ENCODE results near the gene TAPT1.
"Not testable (repeated sequence)": the region's sequence is repeated elsewhere in the genome, so short reads cannot be mapped to it uniquely, and the experiment has no call there.

TAPT1 gene

GRCh38 chr4:16225863-16226815, at the start of gene TAPT1:
TAPT1 (minus strand) TSS chr4:16226471; CDS start chr4:16226457, 14 bp downstream.
- DNase-seq (ENCODE audit: low read depth in 1 of 2, low spot score in 1 of 2), result peak; percentile 26 to 71

GRCh38 chr4:16271411-16271810, 45.1 kb upstream of the TAPT1 start:
- no peak for DNase-seq (ENCODE audit: low read depth in 1 of 2, low spot score in 1 of 2)

GRCh38 chr4:16270454-16271328, 44.4 kb upstream of the TAPT1 start:
- DNase-seq (ENCODE audit: low read depth in 1 of 2, low spot score in 1 of 2), result no peak

GRCh38 chr4:16269742-16270453, 43.6 kb upstream of the TAPT1 start:
- not testable (repeated sequence) for DNase-seq (ENCODE audit: low read depth in 1 of 2, low spot score in 1 of 2)

GRCh38 chr4:16269240-16269639, 43.0 kb upstream of the TAPT1 start:
- DNase-seq (ENCODE audit: low read depth in 1 of 2, low spot score in 1 of 2), result no peak

GRCh38 chr4:16268290-16268689, 42.0 kb upstream of the TAPT1 start:
- no peak for DNase-seq (ENCODE audit: low read depth in 1 of 2, low spot score in 1 of 2)

GRCh38 chr4:16267639-16268038, 41.4 kb upstream of the TAPT1 start:
- no peak for DNase-seq (ENCODE audit: low read depth in 1 of 2, low spot score in 1 of 2)

- DNase-seq (ENCODE audit: low read depth in 1 of 2, low spot score in 1 of 2), result no peak
Measured at GRCh38 chr4:16265820-16266219, 39.5 kb upstream of the TAPT1 start.

- DNase-seq (ENCODE audit: low read depth in 1 of 2, low spot score in 1 of 2), result no peak
Measured at GRCh38 chr4:16264798-16265197, 38.5 kb upstream of the TAPT1 start.

- DNase-seq (ENCODE audit: low read depth in 1 of 2, low spot score in 1 of 2), result no peak
Measured at GRCh38 chr4:16263056-16263455, 36.8 kb upstream of the TAPT1 start.

GRCh38 chr4:16262188-16262587, 35.9 kb upstream of the TAPT1 start:
- no peak for DNase-seq (ENCODE audit: low read depth in 1 of 2, low spot score in 1 of 2)

GRCh38 chr4:16261313-16261878, 35.1 kb upstream of the TAPT1 start:
- no peak for DNase-seq (ENCODE audit: low read depth in 1 of 2, low spot score in 1 of 2)

GRCh38 chr4:16259889-16260246, 33.6 kb upstream of the TAPT1 start:
- DNase-seq (ENCODE audit: low read depth in 1 of 2, low spot score in 1 of 2), result no peak

- DNase-seq (ENCODE audit: low read depth in 1 of 2, low spot score in 1 of 2), result no peak
Measured at GRCh38 chr4:16259241-16259888, 33.1 kb upstream of the TAPT1 start.

GRCh38 chr4:16257611-16258010, 31.3 kb upstream of the TAPT1 start:
- no peak for DNase-seq (ENCODE audit: low read depth in 1 of 2, low spot score in 1 of 2)

GRCh38 chr4:16256343-16256742, 30.1 kb upstream of the TAPT1 start:
- no peak for DNase-seq (ENCODE audit: low read depth in 1 of 2, low spot score in 1 of 2)

- no peak for DNase-seq (ENCODE audit: low read depth in 1 of 2, low spot score in 1 of 2)
Measured at GRCh38 chr4:16255730-16256129, 29.5 kb upstream of the TAPT1 start.

- no peak for DNase-seq (ENCODE audit: low read depth in 1 of 2, low spot score in 1 of 2)
Measured at GRCh38 chr4:16253127-16253960, 27.1 kb upstream of the TAPT1 start.

GRCh38 chr4:16250661-16251365, 24.5 kb upstream of the TAPT1 start:
- DNase-seq (ENCODE audit: low read depth in 1 of 2, low spot score in 1 of 2), result no peak
